Activated effector memory CD4-positive, alpha-beta T cell treated with anti-CD3 and anti-CD28 coated beads, Interleukin-2, amount 50 U/mL, for 16 hours (primary cell): ENCODE data around the gene FAM118B.
A peak's percentile ranks its signal among the peaks of the same experiment; 100 is the strongest.

Source experiments
- DNase-seq: peaks from one replicate; pipeline ENCODE4 v3.0.0-alpha.2; 2020

The FAM118B gene

GRCh38 chr11:126211236-126212088, at the start of gene FAM118B, which contains the start of gene RPUSD4:
FAM118B (plus strand) TSS chr11:126211782; CDS start chr11:126235002, 23,220 bp downstream.
RPUSD4 (minus strand) TSS chr11:126211650; CDS start chr11:126211638, 12 bp downstream.
- peak; percentile 100 for DNase-seq

GRCh38 chr11:126162306-126163030, 49.1 kb upstream of the FAM118B start:
- DNase-seq, result no peak

GRCh38 chr11:126163074-126163700, 48.4 kb upstream of the FAM118B start:
- no peak for DNase-seq

- no peak for DNase-seq
These were observed 47.8 kb upstream of the FAM118B start for GRCh38 chr11:126163779-126164178.

- no peak for DNase-seq
These were observed 46.8 kb upstream of the FAM118B start for GRCh38 chr11:126164781-126165180.

GRCh38 chr11:126165311-126165720, 46.3 kb upstream of the FAM118B start:
- DNase-seq, result no peak

- no peak for DNase-seq
These were observed 45.8 kb upstream of the FAM118B start for GRCh38 chr11:126165757-126166156.

- no peak for DNase-seq
These were observed 45.2 kb upstream of the FAM118B start for GRCh38 chr11:126166413-126166812.

- DNase-seq, result no peak
These were observed 44.1 kb upstream of the FAM118B start for GRCh38 chr11:126167488-126167887.

GRCh38 chr11:126169291-126169690, 42.3 kb upstream of the FAM118B start:
- DNase-seq, result no peak

GRCh38 chr11:126172596-126173038, 39.0 kb upstream of the FAM118B start:
- no peak for DNase-seq

GRCh38 chr11:126173257-126173656, 38.3 kb upstream of the FAM118B start:
- DNase-seq, result no peak

GRCh38 chr11:126174816-126175215, 36.8 kb upstream of the FAM118B start:
- DNase-seq, result no peak

- no peak for DNase-seq
These were observed 36.2 kb upstream of the FAM118B start for GRCh38 chr11:126175393-126175792.

- DNase-seq, result no peak
These were observed 34.6 kb upstream of the FAM118B start for GRCh38 chr11:126176853-126177470.

GRCh38 chr11:126181939-126182730, 29.4 kb upstream of the FAM118B start:
- DNase-seq, result no peak

GRCh38 chr11:126182787-126183445, 28.7 kb upstream of the FAM118B start:
- DNase-seq, result no peak

- DNase-seq, result no peak
These were observed 26.1 kb upstream of the FAM118B start for GRCh38 chr11:126185259-126186024.

- DNase-seq, result no peak
These were observed 25.4 kb upstream of the FAM118B start for GRCh38 chr11:126186025-126186698.
